ENCODE results near the gene NFIB. TPM values are rescaled to one million over a fixed set of nuclear protein-coding genes. Genes with fewer than 3 reads are reported as not detected.
A peak's percentile ranks its signal among the peaks of the same experiment; 100 is the strongest.

The NFIB gene
- total and polyA plus RNA-seq, 8 donors = 6.7 to 624 (median 71.4) TPM

GRCh38 chr9:14314929-14315874, 1.3 kb upstream of the NFIB start:
- no peak for TF ChIP-seq CTCF (IDR thresholded peaks at IDR 0.05)
- peak; percentile 47 to 69 (median 66) for TF ChIP-seq POLR2AphosphoS5 (IDR thresholded peaks at IDR 0.05)
- Histone ChIP-seq H3K27ac (peak overlapping the region; percentile 94 to 99 (median 98)), H3K4me1 (peaks cover 20 to 56% (median 37%) of the 10 kb centered on the region in 4 donors), H3K4me3 (peak overlapping the region; percentile 62 to 86 (median 76)), H3K27me3 (peaks cover 0 to 44% (median 10%) of the 10 kb centered on the region in 3 donors), H3K36me3 (no peaks in the 10 kb centered on the region), H3K9me3 (no peaks in the 10 kb centered on the region)
- intact Hi-C loops (cut with DNase I; ENCODE audit: low total_unique reads) = no loop called here
- DNase-seq = peak; percentile 96 to 97
- 0 to 1% (median 0%) methylated on average over 22 to 109 of the region's 109 CpGs for WGBS, 5 donors

DNA sequence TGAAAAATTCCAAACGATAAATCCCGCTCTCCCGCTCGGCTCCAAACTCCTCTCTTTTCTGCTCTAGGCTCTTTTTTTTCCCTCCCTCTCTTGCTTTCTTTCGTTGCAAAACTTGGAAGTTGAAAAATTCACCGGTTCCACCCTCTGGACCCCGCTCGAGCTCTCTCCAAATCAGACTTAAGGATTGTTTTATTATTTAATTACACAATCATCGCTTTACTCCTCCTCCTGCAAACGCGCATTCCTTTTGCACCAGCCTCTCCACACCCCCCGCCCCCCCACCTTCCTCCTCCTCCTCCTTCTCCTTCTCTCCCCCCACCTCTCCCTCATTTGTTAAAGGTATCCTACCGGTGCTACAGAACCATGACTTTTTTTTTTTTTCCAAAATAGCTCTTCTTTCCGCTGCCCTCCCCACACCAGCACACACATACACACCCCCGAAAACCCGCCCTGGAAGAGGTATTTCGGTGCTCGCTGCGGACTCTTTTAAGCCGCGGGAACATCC, 535 bp upstream of the NFIB start:
- peaks cover 0 to 44% (median 10%) of the 10 kb centered on the region in 3 donors for H3K27me3 ChIP-seq
- intact Hi-C loops (cut with DNase I; ENCODE audit: low total_unique reads) = no loop called here
- no peaks in the 10 kb centered on the region for H3K9me3 ChIP-seq
- H3K27ac ChIP-seq = peak overlapping the region; percentile 94 to 99 (median 98)
- TF ChIP-seq EP300 (IDR thresholded peaks at IDR 0.05) = no peak
- TF ChIP-seq CTCF (IDR thresholded peaks at IDR 0.05) = peak in 1 of 7 experiments; percentile 17
- peak; percentile 14 to 80 (median 63) for TF ChIP-seq POLR2AphosphoS5 (IDR thresholded peaks at IDR 0.05)
- TF ChIP-seq POLR2A (IDR thresholded peaks at IDR 0.05) = peak in 2 of 4 donors; percentile 29 to 33
- peak; percentile 78 to 95 for DNase-seq
- H3K4me1 ChIP-seq = peaks cover 16 to 56% (median 31%) of the 10 kb centered on the region in 4 donors
- 0 to 1% (median 1%) methylated on average over 21 of the region's 21 CpGs for WGBS, 5 donors
- peak overlapping the region; percentile 62 to 86 (median 76) for H3K4me3 ChIP-seq
- no peaks in the 10 kb centered on the region for H3K36me3 ChIP-seq

DNA sequence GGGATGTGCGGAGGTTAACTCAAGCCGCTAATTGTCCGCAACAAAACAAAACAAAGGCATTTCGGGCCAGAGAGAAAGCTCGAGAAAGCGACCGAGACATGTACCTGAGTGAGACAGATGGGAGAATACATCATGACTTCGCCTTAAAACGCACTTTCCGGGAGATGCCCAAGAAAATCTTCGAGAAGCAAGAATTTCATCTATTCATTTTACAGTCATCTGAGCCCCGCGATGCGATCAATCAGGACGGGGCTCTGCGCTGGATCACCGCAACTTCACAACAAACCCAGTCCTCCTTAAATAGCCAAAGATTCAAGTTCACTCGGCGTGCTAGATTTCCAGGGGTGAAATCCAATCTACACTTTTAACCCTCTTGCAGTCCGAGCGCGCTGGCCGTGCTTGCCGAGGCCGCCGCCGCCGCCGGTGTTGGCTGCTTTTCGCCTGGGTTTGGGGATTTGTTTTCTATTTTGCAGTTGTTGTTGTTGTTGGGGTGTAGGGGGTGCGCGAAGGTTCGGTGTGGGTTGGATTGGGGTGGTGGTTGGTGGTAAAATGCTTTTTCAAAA, 482 bp downstream of the NFIB start:
- intact Hi-C loops (cut with DNase I; ENCODE audit: low total_unique reads) = no loop called here
- Histone ChIP-seq H3K27me3 (peaks cover 0 to 44% (median 10%) of the 10 kb centered on the region in 3 donors), H3K9me3 (no peaks in the 10 kb centered on the region), H3K4me1 (peaks cover 24 to 56% (median 34%) of the 10 kb centered on the region in 4 donors), H3K27ac (peak overlapping the region; percentile 94 to 99 (median 98)), H3K36me3 (no peaks in the 10 kb centered on the region), H3K4me3 (peak overlapping the region; percentile 62 to 86 (median 76))
- whole genome bisulfite sequencing, 5 donors = 0 to 3% (median 1%) methylated on average over 33 of the region's 33 CpGs
- DNase-seq = peak; percentile 38 to 77
- TF ChIP-seq POLR2A (IDR thresholded peaks at IDR 0.05) = no peak
- TF ChIP-seq POLR2AphosphoS5 (IDR thresholded peaks at IDR 0.05) = no peak
- no peak for TF ChIP-seq CTCF (IDR thresholded peaks at IDR 0.05)
- no peak for TF ChIP-seq EP300 (IDR thresholded peaks at IDR 0.05)

DNA sequence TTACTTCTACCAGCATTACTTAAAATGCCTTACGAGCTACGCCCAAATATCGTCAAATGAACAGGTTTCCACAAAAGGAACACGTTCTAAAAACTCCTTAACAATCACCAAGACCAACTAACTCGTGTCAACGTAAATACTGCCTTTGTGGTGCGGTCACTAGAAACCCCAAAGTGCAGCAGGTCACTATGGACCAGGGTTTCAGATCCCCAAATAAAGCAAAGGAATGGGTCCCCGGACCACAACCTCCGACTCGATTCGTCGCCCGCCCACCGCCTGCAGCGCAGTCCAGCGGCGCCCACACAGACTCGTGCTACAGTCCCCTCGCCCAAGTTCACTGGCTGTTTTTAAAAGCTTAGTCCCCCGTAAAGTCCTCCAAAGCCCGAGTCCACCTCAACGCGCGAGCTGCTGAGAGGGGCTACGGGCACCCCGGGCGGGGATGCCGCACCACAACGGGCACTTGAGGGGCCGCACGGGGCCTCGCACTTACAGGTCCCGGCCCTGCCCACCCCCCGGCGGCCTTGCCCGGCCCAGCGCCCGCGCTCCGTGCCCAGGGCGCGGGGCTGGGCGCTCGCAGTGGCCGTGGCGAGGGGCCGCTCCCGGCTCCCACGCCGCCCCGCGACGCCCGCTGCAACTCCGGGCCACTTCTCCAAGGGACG, 1.1 kb downstream of the NFIB start:
- peak overlapping the region; percentile 94 to 99 (median 98) for H3K27ac ChIP-seq
- peak in 1 of 2 donors; percentile 79 for DNase-seq

More for the DNA sequence above, 1.1 kb downstream of the NFIB start:
- Histone ChIP-seq H3K9me3 (no peaks in the 10 kb centered on the region), H3K27me3 (peaks cover 0 to 44% (median 10%) of the 10 kb centered on the region in 3 donors), H3K36me3 (no peaks in the 10 kb centered on the region), H3K4me1 (peaks cover 26 to 56% (median 34%) of the 10 kb centered on the region in 4 donors), H3K4me3 (peak overlapping the region; percentile 62 to 86 (median 76))
- TF ChIP-seq POLR2A (IDR thresholded peaks at IDR 0.05) = no peak
- no peak for TF ChIP-seq CTCF (IDR thresholded peaks at IDR 0.05)
- TF ChIP-seq EP300 (IDR thresholded peaks at IDR 0.05) = no peak
- TF ChIP-seq POLR2AphosphoS5 (IDR thresholded peaks at IDR 0.05) = peak in 1 of 3 donors; percentile 6
- 1 to 4% (median 3%) methylated on average over 39 to 56 of the region's 56 CpGs for WGBS, 5 donors
- intact Hi-C loops (cut with DNase I; ENCODE audit: low total_unique reads) = no loop called here

Measured in stomach (tissue), 9 donors.